Keratinocyte (primary cell): ENCODE measurements around the gene COL6A1.

Experiments used
- EZH2 ChIP-seq: IDR thresholded peaks from one replicate; pipeline ENCODE4 v1.6.1; 2012; ENCODE audit warnings: inconsistent platforms, mild to moderate bottlenecking, low read length, moderate library complexity
- TF ChIP-seq, protein P1 (sequence below), 3 experiments: IDR thresholded peaks in 1 of 3; conservative IDR thresholded peaks in 1 of 3; optimal IDR thresholded peaks in 1 of 3; 2 replicates in 2 of 3; 3 replicates in 1 of 3; pipeline versions ENCODE3 to v1.5.1; 2011; ENCODE audit warnings: low read length in 3 of 3, mild to moderate bottlenecking in 3 of 3, moderate library complexity in 2 of 3, control low read depth in 1 of 3, inconsistent platforms in 1 of 3; ENCODE audit not compliant: insufficient read depth in 2 of 3; ENCODE audit errors: extremely low read depth in 1 of 3

DNA sequence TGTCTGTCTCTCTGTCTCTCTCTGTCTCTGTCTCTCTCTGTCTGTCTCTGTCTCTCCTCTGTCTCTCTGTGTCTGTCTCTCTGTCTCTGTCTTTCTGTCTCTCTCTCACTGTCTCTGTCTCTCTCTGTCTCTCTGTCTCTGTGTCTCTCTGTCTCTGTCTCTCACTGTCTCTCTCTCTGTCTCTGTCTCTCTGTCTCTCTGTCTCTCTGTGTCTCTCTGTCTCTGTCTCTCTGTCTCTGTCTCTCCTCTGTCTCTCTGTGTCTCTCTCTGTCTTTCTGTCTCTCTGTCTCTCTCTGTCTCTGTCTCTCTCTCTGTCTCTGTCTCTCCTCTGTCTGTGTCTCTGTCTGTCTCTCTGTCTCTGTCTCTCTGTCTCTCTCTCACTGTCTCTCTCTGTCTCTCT lies 873 bp upstream of the COL6A1 start:
- TF ChIP-seq, protein P1, sequence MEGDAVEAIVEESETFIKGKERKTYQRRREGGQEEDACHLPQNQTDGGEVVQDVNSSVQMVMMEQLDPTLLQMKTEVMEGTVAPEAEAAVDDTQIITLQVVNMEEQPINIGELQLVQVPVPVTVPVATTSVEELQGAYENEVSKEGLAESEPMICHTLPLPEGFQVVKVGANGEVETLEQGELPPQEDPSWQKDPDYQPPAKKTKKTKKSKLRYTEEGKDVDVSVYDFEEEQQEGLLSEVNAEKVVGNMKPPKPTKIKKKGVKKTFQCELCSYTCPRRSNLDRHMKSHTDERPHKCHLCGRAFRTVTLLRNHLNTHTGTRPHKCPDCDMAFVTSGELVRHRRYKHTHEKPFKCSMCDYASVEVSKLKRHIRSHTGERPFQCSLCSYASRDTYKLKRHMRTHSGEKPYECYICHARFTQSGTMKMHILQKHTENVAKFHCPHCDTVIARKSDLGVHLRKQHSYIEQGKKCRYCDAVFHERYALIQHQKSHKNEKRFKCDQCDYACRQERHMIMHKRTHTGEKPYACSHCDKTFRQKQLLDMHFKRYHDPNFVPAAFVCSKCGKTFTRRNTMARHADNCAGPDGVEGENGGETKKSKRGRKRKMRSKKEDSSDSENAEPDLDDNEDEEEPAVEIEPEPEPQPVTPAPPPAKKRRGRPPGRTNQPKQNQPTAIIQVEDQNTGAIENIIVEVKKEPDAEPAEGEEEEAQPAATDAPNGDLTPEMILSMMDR (optimal IDR thresholded peaks at IDR 0.05 in 1 of 3, IDR thresholded peaks at IDR 0.05 in 1 of 3, conservative IDR thresholded peaks at IDR 0.05 in 1 of 3; ENCODE audit: extremely low read depth in 1 of 3, insufficient read depth in 2 of 3, low read length in 3 of 3) = no peak
- no peak for TF ChIP-seq EZH2
